Measurements from ENCODE around the gene FZR1. TPM values are rescaled to one million over a fixed set of nuclear protein-coding genes. Genes with fewer than 3 reads are reported as not detected.

Gene FZR1
- total and polyA plus RNA-seq, 2 experiments from 2014 or later: 16.1 to 39.2 TPM

DNA sequence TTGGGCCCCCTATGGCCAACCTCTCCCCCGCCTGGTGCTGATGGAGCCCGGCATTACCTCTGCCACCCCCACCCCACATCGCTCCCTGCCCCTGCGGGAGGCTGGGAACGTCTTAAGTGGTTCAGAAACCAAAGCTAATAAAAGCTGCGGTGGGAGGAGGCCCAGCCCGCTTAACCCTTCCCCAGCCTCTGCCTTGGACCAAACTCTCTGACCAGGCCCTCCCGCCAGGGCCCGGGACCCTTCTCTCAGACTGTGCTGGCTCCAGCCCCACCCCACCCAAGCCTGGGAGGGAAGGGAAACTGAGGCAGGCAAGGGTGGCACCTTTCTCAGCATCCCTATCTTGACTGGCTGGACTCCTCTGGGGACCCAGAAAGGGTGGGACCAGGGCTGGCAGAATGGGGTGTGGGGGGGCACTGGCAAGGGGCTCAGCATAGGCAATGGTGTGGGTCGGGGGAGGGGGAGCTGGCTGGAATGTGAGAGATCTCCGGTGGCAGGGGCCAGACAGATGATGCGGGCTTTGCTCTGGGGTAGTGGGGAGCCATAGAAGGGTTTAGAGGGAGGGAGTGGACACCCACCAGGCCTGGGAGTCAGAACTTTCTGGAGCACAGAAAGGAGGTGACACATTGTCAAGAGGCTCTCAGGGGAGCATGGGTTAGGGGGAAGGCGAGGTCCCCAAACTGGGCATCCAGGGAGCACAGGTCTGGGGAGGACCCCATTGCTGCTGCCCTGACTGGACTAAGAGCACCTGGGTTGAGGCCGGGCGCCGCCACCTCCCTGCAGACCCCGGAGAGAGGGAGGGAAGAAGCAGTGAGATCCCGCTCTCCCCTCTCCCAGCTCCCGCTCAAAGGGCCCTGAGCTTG, 47.7 kb upstream of the FZR1 start:
- H4K20me1 ChIP-seq (replicated peaks; ENCODE audit: insufficient read depth): peaks cover 9% of the 10 kb centered on the region
- peak overlapping the region; percentile 56 for H3K4me3 ChIP-seq
- peaks cover 69% of the 10 kb centered on the region for H3K27me3 ChIP-seq (ENCODE audit: insufficient read depth)
- TF ChIP-seq, protein P1, sequence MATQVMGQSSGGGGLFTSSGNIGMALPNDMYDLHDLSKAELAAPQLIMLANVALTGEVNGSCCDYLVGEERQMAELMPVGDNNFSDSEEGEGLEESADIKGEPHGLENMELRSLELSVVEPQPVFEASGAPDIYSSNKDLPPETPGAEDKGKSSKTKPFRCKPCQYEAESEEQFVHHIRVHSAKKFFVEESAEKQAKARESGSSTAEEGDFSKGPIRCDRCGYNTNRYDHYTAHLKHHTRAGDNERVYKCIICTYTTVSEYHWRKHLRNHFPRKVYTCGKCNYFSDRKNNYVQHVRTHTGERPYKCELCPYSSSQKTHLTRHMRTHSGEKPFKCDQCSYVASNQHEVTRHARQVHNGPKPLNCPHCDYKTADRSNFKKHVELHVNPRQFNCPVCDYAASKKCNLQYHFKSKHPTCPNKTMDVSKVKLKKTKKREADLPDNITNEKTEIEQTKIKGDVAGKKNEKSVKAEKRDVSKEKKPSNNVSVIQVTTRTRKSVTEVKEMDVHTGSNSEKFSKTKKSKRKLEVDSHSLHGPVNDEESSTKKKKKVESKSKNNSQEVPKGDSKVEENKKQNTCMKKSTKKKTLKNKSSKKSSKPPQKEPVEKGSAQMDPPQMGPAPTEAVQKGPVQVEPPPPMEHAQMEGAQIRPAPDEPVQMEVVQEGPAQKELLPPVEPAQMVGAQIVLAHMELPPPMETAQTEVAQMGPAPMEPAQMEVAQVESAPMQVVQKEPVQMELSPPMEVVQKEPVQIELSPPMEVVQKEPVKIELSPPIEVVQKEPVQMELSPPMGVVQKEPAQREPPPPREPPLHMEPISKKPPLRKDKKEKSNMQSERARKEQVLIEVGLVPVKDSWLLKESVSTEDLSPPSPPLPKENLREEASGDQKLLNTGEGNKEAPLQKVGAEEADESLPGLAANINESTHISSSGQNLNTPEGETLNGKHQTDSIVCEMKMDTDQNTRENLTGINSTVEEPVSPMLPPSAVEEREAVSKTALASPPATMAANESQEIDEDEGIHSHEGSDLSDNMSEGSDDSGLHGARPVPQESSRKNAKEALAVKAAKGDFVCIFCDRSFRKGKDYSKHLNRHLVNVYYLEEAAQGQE (IDR thresholded peaks at IDR 0.05; ENCODE audit: unreplicated experiment): no peak
- TF ChIP-seq, protein P2, sequence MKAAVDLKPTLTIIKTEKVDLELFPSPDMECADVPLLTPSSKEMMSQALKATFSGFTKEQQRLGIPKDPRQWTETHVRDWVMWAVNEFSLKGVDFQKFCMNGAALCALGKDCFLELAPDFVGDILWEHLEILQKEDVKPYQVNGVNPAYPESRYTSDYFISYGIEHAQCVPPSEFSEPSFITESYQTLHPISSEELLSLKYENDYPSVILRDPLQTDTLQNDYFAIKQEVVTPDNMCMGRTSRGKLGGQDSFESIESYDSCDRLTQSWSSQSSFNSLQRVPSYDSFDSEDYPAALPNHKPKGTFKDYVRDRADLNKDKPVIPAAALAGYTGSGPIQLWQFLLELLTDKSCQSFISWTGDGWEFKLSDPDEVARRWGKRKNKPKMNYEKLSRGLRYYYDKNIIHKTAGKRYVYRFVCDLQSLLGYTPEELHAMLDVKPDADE (IDR thresholded peaks at IDR 0.05): no peak
- TF ChIP-seq EZH2phosphoT487 (IDR thresholded peaks at IDR 0.05; ENCODE audit: unreplicated experiment): no peak
- TF ChIP-seq ZNF331 (CRISPR knock-in tag; IDR thresholded peaks at IDR 0.05; ENCODE audit: low read depth): no peak
- no peak for TF ChIP-seq EZH2 (IDR thresholded peaks at IDR 0.05; ENCODE audit: low read depth, unreplicated experiment)
- TF ChIP-seq, protein P3, sequence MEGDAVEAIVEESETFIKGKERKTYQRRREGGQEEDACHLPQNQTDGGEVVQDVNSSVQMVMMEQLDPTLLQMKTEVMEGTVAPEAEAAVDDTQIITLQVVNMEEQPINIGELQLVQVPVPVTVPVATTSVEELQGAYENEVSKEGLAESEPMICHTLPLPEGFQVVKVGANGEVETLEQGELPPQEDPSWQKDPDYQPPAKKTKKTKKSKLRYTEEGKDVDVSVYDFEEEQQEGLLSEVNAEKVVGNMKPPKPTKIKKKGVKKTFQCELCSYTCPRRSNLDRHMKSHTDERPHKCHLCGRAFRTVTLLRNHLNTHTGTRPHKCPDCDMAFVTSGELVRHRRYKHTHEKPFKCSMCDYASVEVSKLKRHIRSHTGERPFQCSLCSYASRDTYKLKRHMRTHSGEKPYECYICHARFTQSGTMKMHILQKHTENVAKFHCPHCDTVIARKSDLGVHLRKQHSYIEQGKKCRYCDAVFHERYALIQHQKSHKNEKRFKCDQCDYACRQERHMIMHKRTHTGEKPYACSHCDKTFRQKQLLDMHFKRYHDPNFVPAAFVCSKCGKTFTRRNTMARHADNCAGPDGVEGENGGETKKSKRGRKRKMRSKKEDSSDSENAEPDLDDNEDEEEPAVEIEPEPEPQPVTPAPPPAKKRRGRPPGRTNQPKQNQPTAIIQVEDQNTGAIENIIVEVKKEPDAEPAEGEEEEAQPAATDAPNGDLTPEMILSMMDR (conservative IDR thresholded peaks at IDR 0.05; ENCODE audit: low read depth in 2 of 2): no peak
- no peak for TF ChIP-seq NANOG (IDR thresholded peaks at IDR 0.05; ENCODE audit: borderline replicate concordance)
- TF ChIP-seq STAT1 (IDR thresholded peaks at IDR 0.05; ENCODE audit: unreplicated experiment): no peak
- no peak for TF ChIP-seq CREB1 (CRISPR knock-in tag; IDR thresholded peaks at IDR 0.05; ENCODE audit: low read depth)
- TF ChIP-seq, protein P4, sequence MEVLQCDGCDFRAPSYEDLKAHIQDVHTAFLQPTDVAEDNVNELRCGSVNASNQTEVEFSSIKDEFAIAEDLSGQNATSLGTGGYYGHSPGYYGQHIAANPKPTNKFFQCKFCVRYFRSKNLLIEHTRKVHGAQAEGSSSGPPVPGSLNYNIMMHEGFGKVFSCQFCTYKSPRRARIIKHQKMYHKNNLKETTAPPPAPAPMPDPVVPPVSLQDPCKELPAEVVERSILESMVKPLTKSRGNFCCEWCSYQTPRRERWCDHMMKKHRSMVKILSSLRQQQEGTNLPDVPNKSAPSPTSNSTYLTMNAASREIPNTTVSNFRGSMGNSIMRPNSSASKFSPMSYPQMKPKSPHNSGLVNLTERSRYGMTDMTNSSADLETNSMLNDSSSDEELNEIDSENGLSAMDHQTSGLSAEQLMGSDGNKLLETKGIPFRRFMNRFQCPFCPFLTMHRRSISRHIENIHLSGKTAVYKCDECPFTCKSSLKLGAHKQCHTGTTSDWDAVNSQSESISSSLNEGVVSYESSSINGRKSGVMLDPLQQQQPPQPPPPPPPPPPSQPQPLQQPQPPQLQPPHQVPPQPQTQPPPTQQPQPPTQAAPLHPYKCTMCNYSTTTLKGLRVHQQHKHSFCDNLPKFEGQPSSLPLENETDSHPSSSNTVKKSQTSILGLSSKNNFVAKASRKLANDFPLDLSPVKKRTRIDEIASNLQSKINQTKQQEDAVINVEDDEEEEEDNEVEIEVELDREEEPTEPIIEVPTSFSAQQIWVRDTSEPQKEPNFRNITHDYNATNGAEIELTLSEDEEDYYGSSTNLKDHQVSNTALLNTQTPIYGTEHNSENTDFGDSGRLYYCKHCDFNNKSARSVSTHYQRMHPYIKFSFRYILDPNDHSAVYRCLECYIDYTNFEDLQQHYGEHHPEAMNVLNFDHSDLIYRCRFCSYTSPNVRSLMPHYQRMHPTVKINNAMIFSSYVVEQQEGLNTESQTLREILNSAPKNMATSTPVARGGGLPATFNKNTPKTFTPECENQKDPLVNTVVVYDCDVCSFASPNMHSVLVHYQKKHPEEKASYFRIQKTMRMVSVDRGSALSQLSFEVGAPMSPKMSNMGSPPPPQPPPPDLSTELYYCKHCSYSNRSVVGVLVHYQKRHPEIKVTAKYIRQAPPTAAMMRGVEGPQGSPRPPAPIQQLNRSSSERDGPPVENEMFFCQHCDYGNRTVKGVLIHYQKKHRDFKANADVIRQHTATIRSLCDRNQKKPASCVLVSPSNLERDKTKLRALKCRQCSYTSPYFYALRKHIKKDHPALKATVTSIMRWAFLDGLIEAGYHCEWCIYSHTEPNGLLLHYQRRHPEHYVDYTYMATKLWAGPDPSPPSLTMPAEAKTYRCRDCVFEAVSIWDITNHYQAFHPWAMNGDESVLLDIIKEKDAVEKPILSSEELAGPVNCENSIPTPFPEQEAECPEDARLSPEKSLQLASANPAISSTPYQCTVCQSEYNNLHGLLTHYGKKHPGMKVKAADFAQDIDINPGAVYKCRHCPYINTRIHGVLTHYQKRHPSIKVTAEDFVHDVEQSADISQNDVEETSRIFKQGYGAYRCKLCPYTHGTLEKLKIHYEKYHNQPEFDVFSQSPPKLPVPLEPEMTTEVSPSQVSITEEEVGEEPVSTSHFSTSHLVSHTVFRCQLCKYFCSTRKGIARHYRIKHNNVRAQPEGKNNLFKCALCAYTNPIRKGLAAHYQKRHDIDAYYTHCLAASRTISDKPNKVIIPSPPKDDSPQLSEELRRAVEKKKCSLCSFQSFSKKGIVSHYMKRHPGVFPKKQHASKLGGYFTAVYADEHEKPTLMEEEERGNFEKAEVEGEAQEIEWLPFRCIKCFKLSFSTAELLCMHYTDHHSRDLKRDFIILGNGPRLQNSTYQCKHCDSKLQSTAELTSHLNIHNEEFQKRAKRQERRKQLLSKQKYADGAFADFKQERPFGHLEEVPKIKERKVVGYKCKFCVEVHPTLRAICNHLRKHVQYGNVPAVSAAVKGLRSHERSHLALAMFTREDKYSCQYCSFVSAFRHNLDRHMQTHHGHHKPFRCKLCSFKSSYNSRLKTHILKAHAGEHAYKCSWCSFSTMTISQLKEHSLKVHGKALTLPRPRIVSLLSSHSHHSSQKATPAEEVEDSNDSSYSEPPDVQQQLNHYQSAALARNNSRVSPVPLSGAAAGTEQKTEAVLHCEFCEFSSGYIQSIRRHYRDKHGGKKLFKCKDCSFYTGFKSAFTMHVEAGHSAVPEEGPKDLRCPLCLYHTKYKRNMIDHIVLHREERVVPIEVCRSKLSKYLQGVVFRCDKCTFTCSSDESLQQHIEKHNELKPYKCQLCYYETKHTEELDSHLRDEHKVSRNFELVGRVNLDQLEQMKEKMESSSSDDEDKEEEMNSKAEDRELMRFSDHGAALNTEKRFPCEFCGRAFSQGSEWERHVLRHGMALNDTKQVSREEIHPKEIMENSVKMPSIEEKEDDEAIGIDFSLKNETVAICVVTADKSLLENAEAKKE (CRISPR knock-in tag; IDR thresholded peaks at IDR 0.05): no peak
- TF ChIP-seq POLR2AphosphoS5 (IDR thresholded peaks at IDR 0.05; ENCODE audit: low read depth): no peak
- no peak for TF ChIP-seq ZNF114 (CRISPR knock-in tag; IDR thresholded peaks at IDR 0.05)
- no peak for TF ChIP-seq JUNB (IDR thresholded peaks at IDR 0.05; ENCODE audit: unreplicated experiment)
- no peak overlapping the region; the same call in 1 of the 2 replicates for H2AFZ ChIP-seq
- Mint-ChIP-seq H3K27ac (no peak overlapping the region), H3K4me3 (peak overlapping the region; percentile 60), H3K36me3 (ENCODE audit: low read depth) (no peaks in the 10 kb centered on the region), H3K27me3 (ENCODE audit: insufficient read depth, low read depth, poor library complexity) (peaks cover 43% of the 10 kb centered on the region), H3K9me3 (no peaks in the 10 kb centered on the region; the same call in 1 of the 3 replicates), H3K4me1 (peaks cover 17% of the 10 kb centered on the region)
- peaks cover 6% of the 10 kb centered on the region; the same call in 1 of the 2 replicates for H3F3A ChIP-seq (replicated peaks; ENCODE audit: low read depth)
- ATAC-seq (peak; percentile 42), DNase-seq (ENCODE audit: low spot score) (peak; percentile 41)
- peaks cover 27% of the 10 kb centered on the region for H3K4me1 ChIP-seq (ENCODE audit: insufficient read depth)
- H3K9me2 ChIP-seq (ENCODE audit: insufficient read depth): no peaks in the 10 kb centered on the region
- H3K36me3 ChIP-seq (ENCODE audit: insufficient read depth): no peaks in the 10 kb centered on the region
- no peaks in the 10 kb centered on the region for H3K79me2 ChIP-seq (replicated peaks; ENCODE audit: insufficient read depth)
- no peak overlapping the region for H3K27ac ChIP-seq (ENCODE audit: low read depth)
- peak overlapping the region; percentile 81 for H3K4me2 ChIP-seq
